Uterus (tissue), 4 donors: ENCODE data around the gene DYNLT5. TPM values are rescaled to one million over a fixed set of nuclear protein-coding genes. Genes with fewer than 3 reads are reported as not detected.

ENCODE experiments used
- DNase-seq, 2 donors: peaks; one replicate each; pipeline ENCODE4 v3.0.0-alpha.2; 2019 to 2020
- H3K27ac ChIP-seq, 2 donors: fragments of 200-600 bp; sonication (generic); 1 replicate in 1 of 2; 2 replicates in 1 of 2; pipeline ENCODE4 v1.5.1; 2016 to 2018
- H3K27me3 ChIP-seq, 2 donors: fragments of 200-600 bp; sonication (generic); one replicate each; pipeline ENCODE4 v1.5.1; 2018 to 2019; ENCODE audit warnings: control low read depth in 1 of 2
- H3K36me3 ChIP-seq, 2 donors: fragments of 200-600 bp; sonication (generic); one replicate each; pipeline ENCODE4 v1.5.1; 2019; ENCODE audit warnings: control low read depth in 1 of 2
- H3K4me1 ChIP-seq, 2 donors: fragments of 200-600 bp; sonication (generic); one replicate each; pipeline ENCODE4 v1.5.1; 2018 to 2019; ENCODE audit warnings: control low read depth in 1 of 2
- H3K4me3 ChIP-seq, 2 donors: fragments of 200-600 bp; sonication (generic); 1 replicate in 1 of 2; 2 replicates in 1 of 2; pipeline ENCODE4 v1.5.1; 2018 to 2019; ENCODE audit warnings: mild to moderate bottlenecking in 1 of 2
- H3K9me3 ChIP-seq, 2 donors: fragments of 200-600 bp; sonication (generic); one replicate each; pipeline ENCODE4 v1.5.1; 2019; ENCODE audit warnings: control low read depth in 1 of 2
- CTCF ChIP-seq, 4 experiments: fragments of 200-600 bp in 2 of 4; fragments of 450-650 bp in 2 of 4; sonication (generic) in 2 of 4; IDR thresholded peaks; one replicate each; pipeline ENCODE4 v1.5.1; 2016 to 2019; ENCODE audit warnings: antibody characterized with exemption in 4 of 4, mild to moderate bottlenecking in 2 of 4, moderate library complexity in 1 of 4
- POLR2A ChIP-seq, 2 donors: fragments of 450-650 bp; IDR thresholded peaks; one replicate each; pipeline ENCODE4 v1.6.1; 2016; ENCODE audit warnings: antibody characterized with exemption in 2 of 2, mild to moderate bottlenecking in 1 of 2, moderate library complexity in 1 of 2
- intact Hi-C: fragments of 100-400 bp; cut with DNase I; formaldehyde crosslinking; loops from one replicate; pipeline ENCODE4 v1.15.1; 2023; ENCODE audit warnings: low total_unique reads
- total RNA-seq, 4 donors: library from RNA; depleted of rRNA in 3 of 4; stranded (reverse); fragments of >200 nt in 3 of 4; gene quantifications; one replicate each; pipeline versions ENCODE4 v1.1.0 to v1.2.4, GENCODE V29; 2014 to 2023
- donor health status: DM: yes; HTN: yes; CAD: no.

The DYNLT5 gene
- total RNA-seq, 4 donors from 2014 or later: 1.3 to 1.5 TPM; not detected in 2

GRCh38 chr1:66824771-66825170 is 72.5 kb downstream of the DYNLT5 start:
- Histone ChIP-seq H3K27me3 (no peaks in the 10 kb centered on the region), H3K4me3 (no peak overlapping the region), H3K4me1 (no peaks in the 10 kb centered on the region), H3K36me3 (no peaks in the 10 kb centered on the region), H3K9me3 (no peaks in the 10 kb centered on the region), H3K27ac (no peak overlapping the region)
- TF ChIP-seq CTCF (IDR thresholded peaks at IDR 0.05): no peak
- TF ChIP-seq POLR2A (IDR thresholded peaks at IDR 0.05): no peak
- intact Hi-C loops: no loop called here
- no peak for DNase-seq

Other genes with a start within 250 kb of the DYNLT5 start
- gene SGIP1, start 218.3 kb upstream of the DYNLT5 start, total RNA-seq: 10 to 100 TPM in 1 of 4 donors, 1 to 10 TPM in 3; 2.8 to 23.0 (median 6.4) TPM
- not detected for gene INSL5, start 48.8 kb downstream of the DYNLT5 start, total RNA-seq
- gene DNAI4, start 172.4 kb downstream of the DYNLT5 start, total RNA-seq: 10 to 100 TPM; 30.6 to 99.5 (median 55.4) TPM
- gene MIER1, start 172.5 kb downstream of the DYNLT5 start, total RNA-seq: 10 to 100 TPM; 25.1 to 59.9 (median 44.9) TPM